K562 (cell line): ENCODE measurements around the gene PNPLA7. TPM values are rescaled to one million over a fixed set of nuclear protein-coding genes. Genes with fewer than 3 reads are reported as not detected.

Experiments
- ARID3B ChIP-seq: fragments of 250-450 bp; sonication (Bioruptor Pico); IDR thresholded peaks from 2 replicates; pipeline ENCODE4 v1.4.0; 2020; ENCODE audit warnings: borderline replicate concordance
- DNMT1 ChIP-seq: fragments of 450-650 bp; IDR thresholded peaks from 2 replicates; pipeline ENCODE4 v1.6.1; 2016; ENCODE audit warnings: antibody characterized with exemption, mild to moderate bottlenecking
- JUN ChIP-seq, 2 experiments: sonication (generic) in 1 of 2; formaldehyde crosslinking in 1 of 2; IDR thresholded peaks; 2 replicates each; pipeline versions ENCODE4 v1.6.1 to v1.8.0; 2012 to 2022; ENCODE audit warnings: borderline replicate concordance in 2 of 2, mild to moderate bottlenecking in 2 of 2, improper control_type of control experiment in 1 of 2, low read depth in 1 of 2, low read length in 1 of 2, missing genetic modification reagents in 1 of 2
- NCOA6 ChIP-seq: fragments of 450-650 bp; IDR thresholded peaks from 2 replicates; pipeline ENCODE4 v1.6.1; 2017; ENCODE audit warnings: mild to moderate bottlenecking
- NFIC ChIP-seq: fragments of 450-650 bp; IDR thresholded peaks from 2 replicates; pipeline ENCODE4 v1.6.1; 2017; ENCODE audit warnings: mild to moderate bottlenecking, inconsistent platforms
- NR2C2 ChIP-seq, 2 experiments: fragments of 200-800 bp in 1 of 2; sonication (Bioruptor generic) in 1 of 2; sonication (generic) in 1 of 2; formaldehyde crosslinking in 1 of 2; IDR thresholded peaks; 2 replicates each; pipeline versions ENCODE4 v1.6.1 to v1.8.0; 2016 to 2022; ENCODE audit warnings: mild to moderate bottlenecking in 1 of 2, missing compliant biosample characterization in 1 of 2, missing genetic modification characterization in 1 of 2, missing genetic modification reagents in 1 of 2
- SP1 ChIP-seq: sonication (generic); formaldehyde crosslinking; IDR thresholded peaks from 2 replicates; pipeline ENCODE4 v1.8.1; 2022; ENCODE audit warnings: mild to moderate bottlenecking, missing genetic modification reagents
- SUPT5H ChIP-seq: fragments of 450-650 bp; IDR thresholded peaks from 2 replicates; pipeline ENCODE4 v1.6.1; 2016
- TFAP4 ChIP-seq: sonication (generic); formaldehyde crosslinking; IDR thresholded peaks from 2 replicates; pipeline ENCODE4 v1.8.0; 2022; ENCODE audit warnings: missing genetic modification reagents, mild to moderate bottlenecking, moderate library complexity, borderline replicate concordance
- THAP7 ChIP-seq: fragments of 250-450 bp; sonication (Bioruptor Pico); IDR thresholded peaks from 2 replicates; pipeline ENCODE4 v1.5.0; 2021
- ZBTB40 ChIP-seq, 2 experiments: fragments of 450-650 bp in 1 of 2; sonication (generic) in 1 of 2; formaldehyde crosslinking in 1 of 2; IDR thresholded peaks; 2 replicates each; pipeline versions ENCODE4 v1.7.1 to v1.9.0; 2016 to 2022; ENCODE audit warnings: inconsistent platforms in 1 of 2, mild to moderate bottlenecking in 1 of 2, missing genetic modification reagents in 1 of 2
- polyA plus RNA-seq, 8 experiments: library from polyadenylated mRNA; depleted of rRNA in 4 of 8; stranded (reverse) in 5 of 8; unstranded in 3 of 8; fragments of >200 nt; fragmentation: Nextera tagmentation in 2 of 8; fragmentation: Illumina TruSeq in 1 of 8; extraction: Ambion mirVana in 2 of 8; extraction: Trizol in 1 of 8; gene quantifications; 2 replicates each; pipeline versions ENCODE4 v1.2.1 to v1.2.3, GENCODE V29; 2011 to 2014; ENCODE audit warnings: inconsistent platforms in 1 of 8, missing spikeins in 1 of 8
- total RNA-seq, 7 experiments: library from RNA; depleted of rRNA in 6 of 7; stranded (reverse); fragments of >200 nt in 6 of 7; fragmentation: Illumina TruSeq in 2 of 7; extraction: Trizol in 2 of 7; gene quantifications; 2 replicates each; pipeline versions ENCODE4 v1.2.1 to v1.2.3, GENCODE V29; 2011 to 2021; ENCODE audit warnings: low replicate concordance in 1 of 7

The PNPLA7 gene
- total and polyA plus RNA-seq, 9 of the 15 experiments (the other 6 are each of a cell fraction or from before 2014, with no cell fraction given), result 0.01 to 0.85 (median 0.19) TPM; not detected in 1

GRCh38 chr9:137551264-137552021 is 1.2 kb upstream of the PNPLA7 start, which contains the start of gene MRPL41 (continued):
- TF ChIP-seq ZBTB40 (IDR thresholded peaks at IDR 0.05), result 0 out of 2 replicates have a peak, but pooled peaks have one; percentile 12
- no peak for TF ChIP-seq ZBTB40 (CRISPR knock-in tag; IDR thresholded peaks at IDR 0.05)
- TF ChIP-seq ARID3B, result no peak
- no peak for TF ChIP-seq JUN (IDR thresholded peaks at IDR 0.05; ENCODE audit: borderline replicate concordance, low read depth, low read length)
- TF ChIP-seq JUN (CRISPR knock-in tag; IDR thresholded peaks at IDR 0.05; ENCODE audit: borderline replicate concordance), result no peak
- no peak; the same call in 1 of the 2 replicates for TF ChIP-seq NR2C2 (CRISPR knock-in tag; IDR thresholded peaks at IDR 0.05)
- peak; percentile 82 for TF ChIP-seq NR2C2 (tag; IDR thresholded peaks at IDR 0.05)
- 0 out of 2 replicates have a peak, but pooled peaks have one; percentile 28 for TF ChIP-seq NFIC
- peak; percentile 74 for TF ChIP-seq SP1 (CRISPR knock-in tag)
- peak; percentile 62; the same call in 1 of the 2 replicates for TF ChIP-seq TFAP4 (CRISPR knock-in tag)
- TF ChIP-seq DNMT1, result no peak
- peak; percentile 64; the same call in 1 of the 2 replicates for TF ChIP-seq NCOA6
- peak; percentile 71 for TF ChIP-seq SUPT5H
- no peak for TF ChIP-seq THAP7 (CRISPR knock-in tag)
